PC-9 (cell line): Measurements from ENCODE around the gene DOLK.

Experiments used
- CTCF ChIP-seq: fragments of 200-600 bp; sonication (generic); conservative IDR thresholded peaks from 2 replicates; pipeline ENCODE4 v1.6.1; 2017; ENCODE audit warnings: mixed run types, antibody characterized with exemption, mild to moderate bottlenecking, moderate library complexity
- EZH2 ChIP-seq: fragments of 200-600 bp; sonication (generic); IDR thresholded peaks from 2 replicates; pipeline ENCODE4 v1.8.0; 2017; ENCODE audit warnings: antibody characterized with exemption, low read depth

- TF ChIP-seq CTCF (no peak), EZH2 (no peak)
Observed at GRCh38 chr9:128937310-128938165, 9.9 kb downstream of the DOLK start.
